Natural killer cell (primary cell): ENCODE data around the gene C16orf96. TPM values are rescaled to one million over a fixed set of nuclear protein-coding genes. Genes with fewer than 3 reads are reported as not detected.
A peak's percentile ranks its signal among the peaks of the same experiment; 100 is the strongest.

Experiments used
- ATAC-seq, 3 donors: fragments of 150-1000 bp in 2 of 3; fragments of 200-7000 bp in 1 of 3; cut with Tn5 transposase; 1 replicate in 1 of 3; 2 replicates in 2 of 3; pipeline ENCODE4 v1.10.0; 2021; ENCODE audit warnings: mild to moderate bottlenecking in 2 of 3, moderate library complexity in 2 of 3
- DNase-seq, 2 donors: peaks; one replicate each; pipeline versions ENCODE4 v3.0.0 to v3.0.0-alpha.2; 2013 to 2021; ENCODE audit warnings: mixed read lengths in 1 of 2
- H3K27ac ChIP-seq: one replicate; pipeline ENCODE4 v1.5.1; 2013; ENCODE audit warnings: mild to moderate bottlenecking, low read length
- H3K27me3 ChIP-seq: one replicate; pipeline ENCODE4 v1.6.1; 2013; ENCODE audit warnings: low read length; ENCODE audit not compliant: control insufficient read depth, insufficient read depth
- H3K36me3 ChIP-seq: one replicate; pipeline ENCODE4 v1.6.1; 2013; ENCODE audit warnings: low read length; ENCODE audit not compliant: control insufficient read depth, insufficient read depth
- H3K4me1 ChIP-seq: one replicate; pipeline ENCODE4 v1.6.1; 2013; ENCODE audit warnings: low read length; ENCODE audit not compliant: control insufficient read depth, insufficient read depth
- H3K4me3 ChIP-seq: one replicate; pipeline ENCODE4 v1.5.1; 2013; ENCODE audit warnings: low read length
- H3K9me3 ChIP-seq: one replicate; pipeline ENCODE4 v1.6.1; 2013; ENCODE audit warnings: low read length; ENCODE audit not compliant: control insufficient read depth, insufficient read depth
- H3K27ac Mint-ChIP-seq, 2 donors: one replicate each; pipeline ENCODE4 v1.8.0; 2022; ENCODE audit warnings: mild to moderate bottlenecking in 2 of 2, mixed read lengths in 2 of 2, moderate library complexity in 1 of 2
- H3K27me3 Mint-ChIP-seq, 2 donors: one replicate each; pipeline ENCODE4 v1.8.0; 2022; ENCODE audit warnings: low read depth in 2 of 2, mixed read lengths in 2 of 2
- H3K36me3 Mint-ChIP-seq: one replicate; pipeline ENCODE4 v1.8.0; 2022; ENCODE audit warnings: mixed read lengths
- H3K4me1 Mint-ChIP-seq, 2 donors: one replicate each; pipeline ENCODE4 v1.8.0; 2022; ENCODE audit warnings: mixed read lengths in 2 of 2
- H3K4me3 Mint-ChIP-seq: one replicate; pipeline ENCODE4 v1.8.0; 2022; ENCODE audit warnings: mild to moderate bottlenecking, moderate library complexity, mixed read lengths
- H3K9me3 Mint-ChIP-seq, 2 donors: one replicate each; pipeline ENCODE4 v1.8.0; 2022; ENCODE audit warnings: mixed read lengths in 2 of 2
- WGBS: methylation state at CpG from one replicate; pipeline ENCODE4 v1.1.7; 2013; ENCODE audit warnings: missing lambda C conversion rate; ENCODE audit not compliant: insufficient coverage; 5-methylcytosine and 5-hydroxymethylcytosine counted together
- intact Hi-C: fragments of 100-400 bp; cut with micrococcal nuclease; formaldehyde crosslinking; loops from one replicate; pipeline ENCODE4 v1.14.2; 2022
- total RNA-seq, 4 donors: library from RNA; stranded (reverse); fragments of 120-200 nt in 1 of 4; gene quantifications; one replicate each; pipeline versions ENCODE4 v1.2.3 to v1.2.4, GENCODE V29; 2013 to 2022
- TF ChIP-seq, protein P1 (sequence below): fragments of 200-600 bp; IDR thresholded peaks from one replicate; pipeline ENCODE4 v1.8.0; 2022; ENCODE audit warnings: antibody characterized with exemption

Gene C16orf96
- under 1 TPM; 0.35 to 0.61 (median 0.43) TPM for total RNA-seq
- total RNA-seq (2013) = 0.14 TPM

DNA sequence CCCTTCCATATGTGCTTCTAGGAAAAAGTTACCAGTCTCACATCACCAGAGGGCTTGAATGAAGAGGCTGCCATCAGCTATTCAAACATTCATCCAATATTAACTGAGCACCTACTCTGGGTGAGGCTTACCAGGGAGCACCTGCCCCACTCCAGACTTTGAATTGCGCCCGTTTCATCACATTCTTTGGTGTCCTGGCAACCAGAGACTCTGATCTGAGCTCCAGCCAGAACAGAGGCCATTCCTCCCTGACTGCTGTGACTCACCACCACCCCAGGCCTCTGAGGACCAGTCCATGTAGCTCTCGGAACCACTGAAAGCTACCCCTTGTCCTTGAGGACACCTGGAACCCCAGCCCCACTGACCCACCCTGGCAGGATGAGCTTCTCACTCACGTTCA is at the start of gene C16orf96:
Gene C16orf96 (plus strand): TSS at position 229 of the 400 bp plus-strand sequence. CDS start 150 bp downstream, at position 379.
- H3K27ac Mint-ChIP-seq = no peak within 1 kb of the TSS
- 86% methylated on average over 4 of the region's 4 CpGs for WGBS

DNA sequence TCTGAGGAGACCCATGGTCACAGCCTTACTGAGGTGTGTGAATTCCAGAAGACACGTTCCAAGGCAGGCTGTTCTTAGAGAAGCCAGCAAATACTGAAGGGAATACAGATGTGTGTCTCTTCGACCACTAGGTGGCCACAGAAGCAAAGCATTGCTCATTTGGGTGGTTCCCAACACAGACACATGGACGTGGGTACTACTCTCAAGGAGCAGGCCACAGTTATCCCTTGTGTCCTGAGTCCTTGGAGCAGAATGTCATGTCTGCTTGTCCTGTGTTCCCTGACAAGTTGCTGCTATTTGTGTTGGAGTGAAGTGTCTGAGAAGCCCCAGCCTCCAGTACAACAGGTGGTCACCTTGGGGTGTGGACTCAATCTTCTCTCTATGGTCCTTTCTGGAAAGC is 49.7 kb upstream of the C16orf96 start:
- H3K27ac Mint-ChIP-seq = peak overlapping the region; percentile 93 to 95
- peaks cover 42% of the 10 kb centered on the region for H3K36me3 ChIP-seq
- H3K4me3 Mint-ChIP-seq = peak overlapping the region; percentile 90
- peaks cover 77% of the 10 kb centered on the region for H3K4me1 ChIP-seq
- intact Hi-C loops = loop anchor here (1.0 kb wide), 2 partner anchors 42 to 79 kb away; no protein-coding TSS in a partner anchor
- peak overlapping the region; percentile 84 for H3K27ac ChIP-seq
- H3K9me3 Mint-ChIP-seq = no peaks in the 10 kb centered on the region
- H3K27me3 ChIP-seq = no peaks in the 10 kb centered on the region
- TF ChIP-seq, protein P1, sequence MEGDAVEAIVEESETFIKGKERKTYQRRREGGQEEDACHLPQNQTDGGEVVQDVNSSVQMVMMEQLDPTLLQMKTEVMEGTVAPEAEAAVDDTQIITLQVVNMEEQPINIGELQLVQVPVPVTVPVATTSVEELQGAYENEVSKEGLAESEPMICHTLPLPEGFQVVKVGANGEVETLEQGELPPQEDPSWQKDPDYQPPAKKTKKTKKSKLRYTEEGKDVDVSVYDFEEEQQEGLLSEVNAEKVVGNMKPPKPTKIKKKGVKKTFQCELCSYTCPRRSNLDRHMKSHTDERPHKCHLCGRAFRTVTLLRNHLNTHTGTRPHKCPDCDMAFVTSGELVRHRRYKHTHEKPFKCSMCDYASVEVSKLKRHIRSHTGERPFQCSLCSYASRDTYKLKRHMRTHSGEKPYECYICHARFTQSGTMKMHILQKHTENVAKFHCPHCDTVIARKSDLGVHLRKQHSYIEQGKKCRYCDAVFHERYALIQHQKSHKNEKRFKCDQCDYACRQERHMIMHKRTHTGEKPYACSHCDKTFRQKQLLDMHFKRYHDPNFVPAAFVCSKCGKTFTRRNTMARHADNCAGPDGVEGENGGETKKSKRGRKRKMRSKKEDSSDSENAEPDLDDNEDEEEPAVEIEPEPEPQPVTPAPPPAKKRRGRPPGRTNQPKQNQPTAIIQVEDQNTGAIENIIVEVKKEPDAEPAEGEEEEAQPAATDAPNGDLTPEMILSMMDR = peak; percentile 91
- peak; percentile 69 to 81 (median 78) for ATAC-seq
- no peaks in the 10 kb centered on the region for H3K27me3 Mint-ChIP-seq
- no peak overlapping the region for H3K4me3 ChIP-seq
- WGBS = 2% methylated on average over 3 of the region's 3 CpGs
- peaks cover 59 to 70% of the 10 kb centered on the region in 2 donors for H3K4me1 Mint-ChIP-seq
- no peaks in the 10 kb centered on the region for H3K36me3 Mint-ChIP-seq
- peak; percentile 45 to 87 for DNase-seq
- H3K9me3 ChIP-seq = no peaks in the 10 kb centered on the region

More for the DNA sequence above, at the start of gene C16orf96:
- Histone ChIP-seq H3K27me3 (no peaks in the 10 kb centered on the region), H3K4me1 (no peaks in the 10 kb centered on the region), H3K36me3 (no peaks in the 10 kb centered on the region), H3K9me3 (no peaks in the 10 kb centered on the region), H3K27ac (no peak within 1 kb of the TSS), H3K4me3 (no peak within 1 kb of the TSS)
- Mint-ChIP-seq H3K4me1 (no peaks in the 10 kb centered on the region), H3K36me3 (no peaks in the 10 kb centered on the region), H3K27me3 (peaks cover 0 to 2% of the 10 kb centered on the region in 2 donors), H3K4me3 (no peak within 1 kb of the TSS), H3K9me3 (no peaks in the 10 kb centered on the region)
- ATAC-seq = no peak
- no peak for DNase-seq
- TF ChIP-seq, protein P1 = no peak
- intact Hi-C loops = no loop called here

DNA sequence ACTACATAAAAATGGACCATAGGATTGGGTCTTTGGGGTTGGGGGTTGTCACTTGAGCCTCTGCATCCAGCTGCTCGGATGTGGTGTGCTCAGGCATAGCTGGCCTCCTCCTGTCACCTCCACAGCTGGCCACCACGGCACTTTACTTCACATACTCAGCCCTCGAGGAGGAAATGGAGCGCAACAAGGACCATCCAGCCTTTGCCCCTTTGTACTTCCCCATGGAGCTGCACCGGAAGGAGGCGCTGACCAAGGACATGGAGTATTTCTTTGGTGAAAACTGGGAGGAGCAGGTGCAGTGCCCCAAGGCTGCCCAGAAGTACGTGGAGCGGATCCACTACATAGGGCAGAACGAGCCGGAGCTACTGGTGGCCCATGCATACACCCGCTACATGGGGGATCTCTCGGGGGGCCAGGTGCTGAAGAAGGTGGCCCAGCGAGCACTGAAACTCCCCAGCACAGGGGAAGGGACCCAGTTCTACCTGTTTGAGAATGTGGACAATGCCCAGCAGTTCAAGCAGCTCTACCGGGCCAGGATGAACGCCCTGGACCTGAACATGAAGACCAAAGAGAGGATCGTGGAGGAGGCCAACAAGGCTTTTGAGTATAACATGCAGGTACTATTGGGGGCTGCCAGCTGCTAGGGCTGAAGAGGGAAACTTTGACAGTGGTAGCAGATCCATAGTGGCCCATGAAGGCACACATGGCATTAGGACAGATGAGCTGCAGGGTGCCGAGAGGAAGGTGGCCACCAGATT is 48.4 kb upstream of the C16orf96 start:
- Histone ChIP-seq H3K4me1 (peaks cover 79% of the 10 kb centered on the region), H3K27ac (peak overlapping the region; percentile 11), H3K27me3 (no peaks in the 10 kb centered on the region), H3K4me3 (no peak overlapping the region), H3K36me3 (peaks cover 53% of the 10 kb centered on the region), H3K9me3 (no peaks in the 10 kb centered on the region)
- Mint-ChIP-seq H3K9me3 (no peaks in the 10 kb centered on the region), H3K36me3 (no peaks in the 10 kb centered on the region), H3K4me3 (no peak overlapping the region), H3K27me3 (no peaks in the 10 kb centered on the region), H3K4me1 (peaks cover 63 to 74% of the 10 kb centered on the region in 2 donors), H3K27ac (peak overlapping the region; percentile 93 to 95)
- ATAC-seq = no peak
- WGBS = 96% methylated on average over 17 of the region's 17 CpGs
- intact Hi-C loops = no loop called here
- DNase-seq = no peak
- TF ChIP-seq, protein P1 = no peak
